HEK293 (cell line): ENCODE data around the gene DYNLRB2.

ENCODE experiments used
- EGR2 ChIP-seq: fragments of 450-650 bp; formaldehyde crosslinking; IDR thresholded peaks from 2 replicates; pipeline ENCODE4 v1.5.1; 2016; ENCODE audit warnings: low read depth, missing biosample characterization, missing genetic modification characterization
- PATZ1 ChIP-seq: fragments of 450-650 bp; formaldehyde crosslinking; IDR thresholded peaks from 2 replicates; pipeline ENCODE4 v1.5.1; 2016; ENCODE audit warnings: missing biosample characterization, missing genetic modification characterization
- SALL2 ChIP-seq: fragments of 450-650 bp; formaldehyde crosslinking; IDR thresholded peaks from 2 replicates; pipeline ENCODE4 v1.5.0; 2017; ENCODE audit warnings: missing biosample characterization, mild to moderate bottlenecking, missing genetic modification characterization, borderline replicate concordance
- SCRT1 ChIP-seq: fragments of 450-650 bp; formaldehyde crosslinking; IDR thresholded peaks from 2 replicates; pipeline ENCODE4 v1.5.1; 2016; ENCODE audit warnings: missing biosample characterization, missing genetic modification characterization, borderline replicate concordance
- SETDB1 ChIP-seq: IDR thresholded peaks from one replicate; pipeline ENCODE4 v1.6.1; 2017; ENCODE audit warnings: mild to moderate bottlenecking, low read length, moderate library complexity, mixed read lengths; ENCODE audit not compliant: insufficient read length
- SP7 ChIP-seq: fragments of 450-650 bp; formaldehyde crosslinking; IDR thresholded peaks from 2 replicates; pipeline ENCODE4 v1.5.1; 2016; ENCODE audit warnings: missing biosample characterization, missing genetic modification characterization
- WT1 ChIP-seq: fragments of 450-650 bp; formaldehyde crosslinking; IDR thresholded peaks from 2 replicates; pipeline ENCODE4 v1.5.1; 2016; ENCODE audit warnings: missing biosample characterization, missing genetic modification characterization
- ZBTB1 ChIP-seq: fragments of 450-650 bp; formaldehyde crosslinking; IDR thresholded peaks from 2 replicates; pipeline ENCODE4 v1.5.1; 2016; ENCODE audit warnings: missing biosample characterization, missing genetic modification characterization
- ZBTB49 ChIP-seq: fragments of 450-650 bp; formaldehyde crosslinking; IDR thresholded peaks from 2 replicates; pipeline ENCODE4 v1.5.1; 2016; ENCODE audit warnings: missing biosample characterization, missing genetic modification characterization, low read depth
- ZNF121 ChIP-seq: fragments of 450-650 bp; formaldehyde crosslinking; IDR thresholded peaks from 2 replicates; pipeline ENCODE4 v1.5.1; 2016; ENCODE audit warnings: missing biosample characterization, missing genetic modification characterization
- ZNF174 ChIP-seq: fragments of 450-650 bp; formaldehyde crosslinking; IDR thresholded peaks from 2 replicates; pipeline ENCODE4 v1.5.0; 2017; ENCODE audit warnings: missing biosample characterization, mild to moderate bottlenecking, missing genetic modification characterization
- ZNF19 ChIP-seq: fragments of 450-650 bp; formaldehyde crosslinking; IDR thresholded peaks from 2 replicates; pipeline ENCODE4; 2016; ENCODE audit warnings: missing biosample characterization, missing genetic modification characterization, low read depth
- ZNF2 ChIP-seq: fragments of 450-650 bp; formaldehyde crosslinking; IDR thresholded peaks from 2 replicates; pipeline ENCODE4 v1.5.1; 2016; ENCODE audit warnings: missing biosample characterization, missing genetic modification characterization
- ZNF202 ChIP-seq: fragments of 450-650 bp; formaldehyde crosslinking; IDR thresholded peaks from 2 replicates; pipeline ENCODE4 v1.5.1; 2016; ENCODE audit warnings: missing biosample characterization, missing genetic modification characterization, borderline replicate concordance
- ZNF239 ChIP-seq: fragments of 450-650 bp; formaldehyde crosslinking; IDR thresholded peaks from 2 replicates; pipeline ENCODE4 v1.5.1; 2016; ENCODE audit warnings: missing biosample characterization, missing genetic modification characterization
- ZNF335 ChIP-seq: fragments of 450-650 bp; formaldehyde crosslinking; conservative IDR thresholded peaks from 2 replicates; pipeline ENCODE4 v1.5.1; 2016; ENCODE audit warnings: missing biosample characterization, missing genetic modification characterization
- ZNF404 ChIP-seq: fragments of 450-650 bp; formaldehyde crosslinking; IDR thresholded peaks from 2 replicates; pipeline ENCODE4 v1.5.1; 2017; ENCODE audit warnings: missing biosample characterization, missing genetic modification characterization
- ZNF529 ChIP-seq: fragments of 450-650 bp; formaldehyde crosslinking; IDR thresholded peaks from 2 replicates; pipeline ENCODE4 v1.5.1; 2017; ENCODE audit warnings: missing genetic modification characterization, missing biosample characterization; ENCODE audit not compliant: insufficient replicate concordance
- ZNF530 ChIP-seq: fragments of 450-650 bp; formaldehyde crosslinking; IDR thresholded peaks from 2 replicates; pipeline ENCODE4 v1.5.1; 2016; ENCODE audit warnings: low read depth, missing biosample characterization, missing genetic modification characterization
- ZNF561 ChIP-seq: fragments of 450-650 bp; IDR thresholded peaks from 2 replicates; pipeline ENCODE4 v1.5.1; 2018; ENCODE audit warnings: missing biosample characterization, missing genetic modification characterization, borderline replicate concordance
- ZNF596 ChIP-seq: fragments of 450-650 bp; IDR thresholded peaks from 2 replicates; pipeline ENCODE4 v1.5.0; 2018; ENCODE audit warnings: missing biosample characterization, mild to moderate bottlenecking, missing genetic modification characterization, moderate library complexity
- ZNF600 ChIP-seq: fragments of 450-650 bp; formaldehyde crosslinking; IDR thresholded peaks from 2 replicates; pipeline ENCODE4 v1.5.1; 2016; ENCODE audit warnings: missing biosample characterization, missing genetic modification characterization
- ZNF621 ChIP-seq: fragments of 450-650 bp; formaldehyde crosslinking; IDR thresholded peaks from 2 replicates; pipeline ENCODE4 v1.5.1; 2017; ENCODE audit warnings: missing biosample characterization, missing genetic modification characterization
- ZNF658 ChIP-seq: fragments of 450-650 bp; formaldehyde crosslinking; IDR thresholded peaks from 2 replicates; pipeline ENCODE4; 2016; ENCODE audit warnings: missing biosample characterization, missing genetic modification characterization
- ZNF692 ChIP-seq: fragments of 450-650 bp; formaldehyde crosslinking; IDR thresholded peaks from 2 replicates; pipeline ENCODE4 v1.5.1; 2016; ENCODE audit warnings: missing biosample characterization, missing genetic modification characterization
- ZNF830 ChIP-seq: fragments of 450-650 bp; IDR thresholded peaks from 2 replicates; pipeline ENCODE4 v1.5.0; 2018; ENCODE audit warnings: missing biosample characterization, missing genetic modification characterization, low read depth, mild to moderate bottlenecking, moderate library complexity
- ZSCAN4 ChIP-seq: fragments of 450-650 bp; formaldehyde crosslinking; IDR thresholded peaks from 2 replicates; pipeline ENCODE4 v1.5.1; 2017; ENCODE audit warnings: missing biosample characterization, missing genetic modification characterization
- TF ChIP-seq, protein P1 (sequence below): fragments of 450-650 bp; formaldehyde crosslinking; IDR thresholded peaks from 2 replicates; pipeline ENCODE4 v1.5.1; 2016; ENCODE audit warnings: missing biosample characterization, missing genetic modification characterization

Gene DYNLRB2

DNA sequence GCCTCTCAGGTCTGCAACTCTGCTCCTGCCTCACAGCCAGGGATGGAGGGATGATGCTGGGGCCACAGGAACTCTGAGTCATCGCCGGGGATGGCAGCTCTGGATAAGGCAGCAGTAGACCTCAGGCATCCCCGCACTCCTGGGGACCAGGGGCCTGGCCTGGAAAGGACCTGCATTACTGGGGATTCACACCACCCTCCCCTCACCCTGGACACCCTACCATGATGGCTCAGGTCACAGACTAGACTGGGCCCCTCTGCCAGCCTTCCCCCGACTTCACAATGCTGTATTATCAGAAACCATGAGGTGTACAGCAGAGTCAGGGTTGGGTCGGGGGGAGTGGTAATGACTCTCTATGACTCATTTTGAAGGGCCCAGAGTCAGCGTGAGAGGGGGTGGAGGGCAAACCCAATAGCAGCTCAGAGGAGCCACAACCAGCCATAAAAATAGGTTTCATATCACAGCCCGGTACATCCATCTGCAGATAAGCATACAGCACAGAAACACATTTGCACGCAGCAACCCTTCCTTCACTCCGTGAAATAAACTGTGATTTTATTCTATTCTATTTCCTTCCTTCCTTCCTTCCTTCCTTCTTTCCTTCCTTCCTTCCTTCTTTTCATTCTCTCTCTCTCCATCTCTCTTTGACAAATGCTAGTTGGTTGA is 28.8 kb downstream of the DYNLRB2 start (continued):
- TF ChIP-seq ZNF239 (tag by site-specific recombination) = no peak
- TF ChIP-seq ZBTB1 (tag by site-specific recombination) = no peak
- peak; percentile 89; the same call in 1 of the 2 replicates for TF ChIP-seq SCRT1 (tag by site-specific recombination)
- TF ChIP-seq ZNF830 (tag by site-specific recombination) = no peak
- TF ChIP-seq ZNF121 (tag by site-specific recombination) = no peak
- TF ChIP-seq ZNF596 = no peak
- TF ChIP-seq ZNF202 = no peak
- no peak for TF ChIP-seq ZNF19
- 0 out of 2 replicates have a peak, but pooled peaks have one; percentile 6 for TF ChIP-seq WT1 (tag by site-specific recombination)
- peak; percentile 54; the same call in 1 of the 2 replicates for TF ChIP-seq ZNF2 (tag by site-specific recombination)
- TF ChIP-seq, protein P1, sequence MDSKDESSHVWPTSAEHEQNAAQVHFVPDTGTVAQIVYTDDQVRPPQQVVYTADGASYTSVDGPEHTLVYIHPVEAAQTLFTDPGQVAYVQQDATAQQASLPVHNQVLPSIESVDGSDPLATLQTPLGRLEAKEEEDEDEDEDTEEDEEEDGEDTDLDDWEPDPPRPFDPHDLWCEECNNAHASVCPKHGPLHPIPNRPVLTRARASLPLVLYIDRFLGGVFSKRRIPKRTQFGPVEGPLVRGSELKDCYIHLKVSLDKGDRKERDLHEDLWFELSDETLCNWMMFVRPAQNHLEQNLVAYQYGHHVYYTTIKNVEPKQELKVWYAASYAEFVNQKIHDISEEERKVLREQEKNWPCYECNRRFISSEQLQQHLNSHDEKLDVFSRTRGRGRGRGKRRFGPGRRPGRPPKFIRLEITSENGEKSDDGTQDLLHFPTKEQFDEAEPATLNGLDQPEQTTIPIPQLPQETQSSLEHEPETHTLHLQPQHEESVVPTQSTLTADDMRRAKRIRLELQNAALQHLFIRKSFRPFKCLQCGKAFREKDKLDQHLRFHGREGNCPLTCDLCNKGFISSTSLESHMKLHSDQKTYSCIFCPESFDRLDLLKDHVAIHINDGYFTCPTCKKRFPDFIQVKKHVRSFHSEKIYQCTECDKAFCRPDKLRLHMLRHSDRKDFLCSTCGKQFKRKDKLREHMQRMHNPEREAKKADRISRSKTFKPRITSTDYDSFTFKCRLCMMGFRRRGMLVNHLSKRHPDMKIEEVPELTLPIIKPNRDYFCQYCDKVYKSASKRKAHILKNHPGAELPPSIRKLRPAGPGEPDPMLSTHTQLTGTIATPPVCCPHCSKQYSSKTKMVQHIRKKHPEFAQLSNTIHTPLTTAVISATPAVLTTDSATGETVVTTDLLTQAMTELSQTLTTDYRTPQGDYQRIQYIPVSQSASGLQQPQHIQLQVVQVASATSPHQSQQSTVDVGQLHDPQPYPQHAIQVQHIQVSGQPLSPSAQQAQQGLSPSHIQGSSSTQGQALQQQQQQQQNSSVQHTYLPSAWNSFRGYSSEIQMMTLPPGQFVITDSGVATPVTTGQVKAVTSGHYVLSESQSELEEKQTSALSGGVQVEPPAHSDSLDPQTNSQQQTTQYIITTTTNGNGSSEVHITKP (tag by site-specific recombination) = peak; percentile 98
- no peak for TF ChIP-seq ZNF530 (tag by site-specific recombination)
- TF ChIP-seq ZNF561 (tag by site-specific recombination) = no peak
- TF ChIP-seq ZNF404 (tag by site-specific recombination) = no peak
- TF ChIP-seq ZNF529 (tag by site-specific recombination) = no peak
- peak; percentile 82 for TF ChIP-seq ZNF335 (tag by site-specific recombination)
- TF ChIP-seq SP7 (tag by site-specific recombination) = peak; percentile 77
- no peak for TF ChIP-seq EGR2 (tag by site-specific recombination)
- TF ChIP-seq ZBTB49 = no peak
- no peak for TF ChIP-seq ZNF621
- peak; percentile 88 for TF ChIP-seq ZNF692 (tag by site-specific recombination)
- no peak for TF ChIP-seq SALL2
- TF ChIP-seq ZNF174 (tag by site-specific recombination) = no peak
- peak; percentile 80 for TF ChIP-seq PATZ1 (tag by site-specific recombination)
- TF ChIP-seq ZNF600 = peak; percentile 72
- no peak for TF ChIP-seq ZNF658 (tag by site-specific recombination)
- TF ChIP-seq ZSCAN4 (tag by site-specific recombination) = no peak
- TF ChIP-seq SETDB1 = no peak
